ENCODE measurements around the gene FLVCR2. TPM values are rescaled to one million over a fixed set of nuclear protein-coding genes. Genes with fewer than 3 reads are reported as not detected.

Gene FLVCR2
- polyA plus RNA-seq, 1 of the 3 experiments (the other 2 are of a cell fraction), result 0.05 TPM

- TF ChIP-seq REST (IDR thresholded peaks at IDR 0.05; ENCODE audit: low read depth, low read length) (no peak), RAD21 (IDR thresholded peaks at IDR 0.05; ENCODE audit: low read length) (no peak), TEAD4 (IDR thresholded peaks at IDR 0.05; ENCODE audit: borderline replicate concordance, insufficient read depth) (no peak)
These were observed 70.9 kb downstream of the FLVCR2 start (continued) for GRCh38 chr14:75649337-75649736.

GRCh38 chr14:75649773-75650172 is 71.4 kb downstream of the FLVCR2 start:
- Histone ChIP-seq H3K27ac (ENCODE audit: low read depth in 2 of 2, low read length in 1 of 2) (no peak overlapping the region), H3K9ac (no peak overlapping the region), H3K4me3 (ENCODE audit: low read depth in 2 of 2, low read length in 1 of 2) (no peak overlapping the region), H3K79me2 (ENCODE audit: insufficient read depth) (no peaks in the 10 kb centered on the region), H3K36me3 (replicated peaks in 1 of 2; ENCODE audit: control insufficient read depth in 1 of 2, insufficient read depth in 2 of 2, low read length in 1 of 2) (peaks cover 26 to 33% of the 10 kb centered on the region in 2 experiments), H3K27me3 (ENCODE audit: insufficient read depth) (no peaks in the 10 kb centered on the region), H3K9me2 (no peaks in the 10 kb centered on the region), H3K9me3 (no peaks in the 10 kb centered on the region), H3K4me1 (ENCODE audit: control insufficient read depth in 1 of 2, insufficient read depth in 2 of 2, low read depth in 1 of 2, low read length in 1 of 2) (no peaks in the 10 kb centered on the region), H3K4me2 (no peak overlapping the region), H4K20me1 (ENCODE audit: insufficient read depth) (peaks cover 4% of the 10 kb centered on the region; the same call in 1 of the 2 replicates), H2AFZ (ENCODE audit: low read depth) (no peak overlapping the region), H3F3A (replicated peaks; ENCODE audit: insufficient read depth) (peaks cover 6% of the 10 kb centered on the region)
- TF ChIP-seq SMC3 (IDR thresholded peaks at IDR 0.05; ENCODE audit: low read depth, low read length) (no peak), NFIC (IDR thresholded peaks at IDR 0.05; ENCODE audit: borderline replicate concordance) (no peak), RFX5 (IDR thresholded peaks at IDR 0.05; ENCODE audit: low read length) (no peak), FOXM1 (IDR thresholded peaks at IDR 0.05; ENCODE audit: low read depth) (no peak), EZH2phosphoT487 (IDR thresholded peaks at IDR 0.05; ENCODE audit: borderline replicate concordance, low read depth) (no peak), TEAD4 (IDR thresholded peaks at IDR 0.05; ENCODE audit: borderline replicate concordance, insufficient read depth) (no peak), POLR2AphosphoS5 (IDR thresholded peaks at IDR 0.05; ENCODE audit: low read depth, low read length) (no peak), REST (IDR thresholded peaks at IDR 0.05; ENCODE audit: low read depth, low read length) (no peak), MXI1 (IDR thresholded peaks at IDR 0.05; ENCODE audit: low read depth, low read length) (no peak), RCOR1 (IDR thresholded peaks at IDR 0.05; ENCODE audit: low read length) (no peak), CHD2 (IDR thresholded peaks at IDR 0.05; ENCODE audit: low read length, partially characterized antibody) (no peak), ELF1 (IDR thresholded peaks at IDR 0.05) (no peak), MEF2A (IDR thresholded peaks at IDR 0.05; ENCODE audit: borderline replicate concordance, low read depth) (no peak), FOXJ3 (CRISPR knock-in tag; IDR thresholded peaks at IDR 0.05) (no peak), CTCF (IDR thresholded peaks at IDR 0.05) (no peak), RXRA (IDR thresholded peaks at IDR 0.05; ENCODE audit: borderline replicate concordance, low read depth) (no peak)
- 96% methylated on average over 1 of the region's 1 CpG for WGBS (ENCODE audit: low lambda C conversion rate)
- DNase-seq, result no peak
- ChIA-PET POLR2A (no interaction called here), CTCF (interaction anchor here (1.0 to 11.4 kb wide), 4 partner anchors 8 to 161 kb away, joined by 3 to 439 read pairs (median 30); partner anchors contain the start of gene FLVCR2)

All from SK-N-SH (cell line).